Liver (tissue), 9 donors: Measurements from ENCODE around the gene MAGEA12. TPM values are rescaled to one million over a fixed set of nuclear protein-coding genes. Genes with fewer than 3 reads are reported as not detected.
"Not testable (repeated sequence)": the region's sequence is repeated elsewhere in the genome, so short reads cannot be mapped to it uniquely, and the experiment has no call there.

ENCODE experiments used
- DNase-seq: peaks from one replicate; pipeline ENCODE4 v3.0.0-alpha.2; 2017; ENCODE audit warnings: low spot score
- H3K27ac ChIP-seq, 2 donors: one replicate each; pipeline ENCODE4 v1.7.0; 2013; ENCODE audit warnings: inconsistent platforms in 2 of 2, low read length in 2 of 2, control low read depth in 1 of 2, low read depth in 1 of 2, mild to moderate bottlenecking in 1 of 2
- H3K27me3 ChIP-seq, 4 donors: one replicate each; pipeline versions ENCODE4 v1.6.1 to v1.7.0; 2013; ENCODE audit warnings: low read length in 3 of 4, inconsistent platforms in 1 of 4, mild to moderate bottlenecking in 1 of 4, moderate library complexity in 1 of 4; ENCODE audit not compliant: control insufficient read depth in 4 of 4, insufficient read depth in 4 of 4
- H3K36me3 ChIP-seq, 4 donors: one replicate each; pipeline versions ENCODE4 v1.6.1 to v1.7.0; 2013; ENCODE audit warnings: low read length in 3 of 4, mild to moderate bottlenecking in 3 of 4, low read depth in 1 of 4, moderate library complexity in 1 of 4; ENCODE audit not compliant: control insufficient read depth in 4 of 4, insufficient read depth in 3 of 4
- H3K4me1 ChIP-seq, 4 donors: one replicate each; pipeline versions ENCODE4 v1.6.1 to v1.7.0; 2013; ENCODE audit warnings: low read length in 3 of 4, mild to moderate bottlenecking in 3 of 4, moderate library complexity in 1 of 4; ENCODE audit not compliant: control insufficient read depth in 4 of 4, insufficient read depth in 4 of 4
- H3K4me3 ChIP-seq, 3 donors: one replicate each; pipeline versions ENCODE4 v1.6.1 to v1.7.0; 2013; ENCODE audit warnings: low read length in 3 of 3, control low read depth in 1 of 3, low read depth in 1 of 3, mild to moderate bottlenecking in 1 of 3
- H3K9ac ChIP-seq, 2 donors: one replicate each; pipeline ENCODE4 v1.7.0; 2013; ENCODE audit warnings: low read length in 2 of 2, mild to moderate bottlenecking in 2 of 2, moderate library complexity in 2 of 2, control low read depth in 1 of 2, low read depth in 1 of 2
- H3K9me3 ChIP-seq, 4 donors: one replicate each; pipeline versions ENCODE4 v1.6.1 to v1.7.0; 2013; ENCODE audit warnings: low read length in 3 of 4; ENCODE audit not compliant: control insufficient read depth in 4 of 4
- ATF3 ChIP-seq: IDR thresholded peaks from 2 replicates; pipeline ENCODE4 v1.6.1; 2016; ENCODE audit warnings: antibody characterized with exemption
- EGR1 ChIP-seq, 2 donors: IDR thresholded peaks; 2 replicates each; pipeline ENCODE4 v1.6.1; 2016 to 2018; ENCODE audit warnings: antibody characterized with exemption in 2 of 2, low read depth in 2 of 2
- FOXA1 ChIP-seq: IDR thresholded peaks from 2 replicates; pipeline ENCODE4 v1.6.1; 2016; ENCODE audit warnings: antibody characterized with exemption
- FOXA2 ChIP-seq: IDR thresholded peaks from 2 replicates; pipeline ENCODE4 v1.6.1; 2016; ENCODE audit warnings: antibody characterized with exemption
- GABPA ChIP-seq, 2 donors: IDR thresholded peaks in 1 of 2; conservative IDR thresholded peaks in 1 of 2; 2 replicates each; pipeline ENCODE4 v1.6.1; 2016; ENCODE audit warnings: antibody characterized with exemption in 2 of 2, mild to moderate bottlenecking in 1 of 2, moderate library complexity in 1 of 2
- HNF4A ChIP-seq, 2 donors: conservative IDR thresholded peaks; 2 replicates each; pipeline ENCODE4 v1.6.1; 2016; ENCODE audit warnings: antibody characterized with exemption in 2 of 2, mild to moderate bottlenecking in 2 of 2
- JUND ChIP-seq, 2 donors: IDR thresholded peaks; 2 replicates each; pipeline ENCODE4 v1.6.1; 2016; ENCODE audit warnings: antibody characterized with exemption in 2 of 2
- NR2F2 ChIP-seq: IDR thresholded peaks from 2 replicates; pipeline ENCODE4 v1.6.1; 2016; ENCODE audit warnings: antibody characterized with exemption
- RAD21 ChIP-seq, 2 donors: IDR thresholded peaks; 2 replicates each; pipeline ENCODE4 v1.6.1; 2016; ENCODE audit warnings: antibody characterized with exemption in 2 of 2, mild to moderate bottlenecking in 2 of 2
- RXRA ChIP-seq, 2 donors: IDR thresholded peaks; 2 replicates each; pipeline ENCODE4 v1.6.1; 2017 to 2018; ENCODE audit warnings: antibody characterized with exemption in 2 of 2, mild to moderate bottlenecking in 1 of 2
- WGBS: extraction: QIAGEN DNeasy Blood & Tissue Kit; methylation state at CpG from one replicate; pipeline ENCODE4 v1.1.7; 2013; 5-methylcytosine and 5-hydroxymethylcytosine counted together
- polyA plus RNA-seq, 2 donors: library from polyadenylated mRNA; stranded (reverse) in 1 of 2; unstranded in 1 of 2; fragments of 200-250 nt in 1 of 2; fragments of >200 nt in 1 of 2; fragmentation: Nextera tagmentation in 1 of 2; extraction: Ambion mirVana in 1 of 2; gene quantifications; one replicate each; pipeline versions ENCODE4 v1.2.1 to v1.2.3, GENCODE V29; 2013 to 2015
- total RNA-seq, 2 donors: library from RNA; depleted of rRNA; stranded (reverse); fragments of >200 nt; gene quantifications; one replicate each; pipeline ENCODE4 v1.2.3, GENCODE V29; 2014
- TF ChIP-seq, protein P1 (sequence below): fragments of 150-350 bp; IDR thresholded peaks from 2 replicates; pipeline ENCODE4 v1.5.1; 2017; ENCODE audit warnings: improper control_type of control experiment, low read depth, low read length; ENCODE audit not compliant: missing input control
- TF ChIP-seq, protein P2 (sequence below): IDR thresholded peaks from 2 replicates; pipeline ENCODE4 v1.6.1; 2016; ENCODE audit warnings: antibody characterized with exemption
- TF ChIP-seq, protein P3 (sequence below): IDR thresholded peaks from 2 replicates; pipeline ENCODE4 v1.6.1; 2016; ENCODE audit warnings: antibody characterized with exemption
- donor health status: healthy.
- donor health status: healthy.
- donor health status: healthy.
- donor health status: healthy.
- donor health status: healthy.

Gene MAGEA12
- total and polyA plus RNA-seq, 4 donors = not detected

DNA sequence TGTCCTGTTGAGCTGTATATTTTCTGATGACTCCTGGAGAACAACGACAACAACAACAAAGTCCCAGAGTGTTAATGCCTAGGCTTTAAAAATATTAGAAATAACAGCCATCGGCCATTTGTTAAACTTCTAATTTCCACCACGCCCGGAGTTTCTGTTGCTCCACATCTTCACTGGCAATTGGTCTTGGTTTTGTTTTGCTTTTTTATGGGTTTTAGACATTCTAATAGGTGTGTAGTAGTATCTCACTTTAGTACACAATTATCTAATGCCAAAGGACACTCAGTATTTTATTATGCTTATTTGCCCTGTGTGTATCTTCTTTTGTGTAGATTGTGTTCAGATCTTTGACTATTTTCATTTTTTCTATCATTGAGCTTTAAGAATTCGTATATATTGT lies 5.0 kb downstream of the MAGEA12 start:
- 90% methylated on average over 5 of the region's 5 CpGs for WGBS
- Histone ChIP-seq H3K9me3 (no peaks in the 10 kb centered on the region), H3K9ac (no peak overlapping the region), H3K27ac (no peak overlapping the region), H3K36me3 (no peaks in the 10 kb centered on the region), H3K27me3 (no peaks in the 10 kb centered on the region), H3K4me1 (no peaks in the 10 kb centered on the region), H3K4me3 (no peak overlapping the region)
- no peak for TF ChIP-seq NR2F2
- no peak for TF ChIP-seq ATF3
- TF ChIP-seq RXRA (IDR thresholded peaks at IDR 0.05) = no peak
- TF ChIP-seq, protein P1, sequence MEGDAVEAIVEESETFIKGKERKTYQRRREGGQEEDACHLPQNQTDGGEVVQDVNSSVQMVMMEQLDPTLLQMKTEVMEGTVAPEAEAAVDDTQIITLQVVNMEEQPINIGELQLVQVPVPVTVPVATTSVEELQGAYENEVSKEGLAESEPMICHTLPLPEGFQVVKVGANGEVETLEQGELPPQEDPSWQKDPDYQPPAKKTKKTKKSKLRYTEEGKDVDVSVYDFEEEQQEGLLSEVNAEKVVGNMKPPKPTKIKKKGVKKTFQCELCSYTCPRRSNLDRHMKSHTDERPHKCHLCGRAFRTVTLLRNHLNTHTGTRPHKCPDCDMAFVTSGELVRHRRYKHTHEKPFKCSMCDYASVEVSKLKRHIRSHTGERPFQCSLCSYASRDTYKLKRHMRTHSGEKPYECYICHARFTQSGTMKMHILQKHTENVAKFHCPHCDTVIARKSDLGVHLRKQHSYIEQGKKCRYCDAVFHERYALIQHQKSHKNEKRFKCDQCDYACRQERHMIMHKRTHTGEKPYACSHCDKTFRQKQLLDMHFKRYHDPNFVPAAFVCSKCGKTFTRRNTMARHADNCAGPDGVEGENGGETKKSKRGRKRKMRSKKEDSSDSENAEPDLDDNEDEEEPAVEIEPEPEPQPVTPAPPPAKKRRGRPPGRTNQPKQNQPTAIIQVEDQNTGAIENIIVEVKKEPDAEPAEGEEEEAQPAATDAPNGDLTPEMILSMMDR = no peak
- no peak for TF ChIP-seq JUND (IDR thresholded peaks at IDR 0.05)
- TF ChIP-seq FOXA2 = no peak
- no peak for TF ChIP-seq HNF4A (conservative IDR thresholded peaks at IDR 0.05)
- no peak for TF ChIP-seq RAD21 (IDR thresholded peaks at IDR 0.05)
- no peak for TF ChIP-seq EGR1 (IDR thresholded peaks at IDR 0.05; ENCODE audit: low read depth in 2 of 2)
- TF ChIP-seq GABPA (IDR thresholded peaks at IDR 0.05 in 1 of 2, conservative IDR thresholded peaks at IDR 0.05 in 1 of 2) = no peak
- no peak for TF ChIP-seq FOXA1
- TF ChIP-seq, protein P2, sequence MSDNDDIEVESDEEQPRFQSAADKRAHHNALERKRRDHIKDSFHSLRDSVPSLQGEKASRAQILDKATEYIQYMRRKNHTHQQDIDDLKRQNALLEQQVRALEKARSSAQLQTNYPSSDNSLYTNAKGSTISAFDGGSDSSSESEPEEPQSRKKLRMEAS = no peak
- TF ChIP-seq, protein P3, sequence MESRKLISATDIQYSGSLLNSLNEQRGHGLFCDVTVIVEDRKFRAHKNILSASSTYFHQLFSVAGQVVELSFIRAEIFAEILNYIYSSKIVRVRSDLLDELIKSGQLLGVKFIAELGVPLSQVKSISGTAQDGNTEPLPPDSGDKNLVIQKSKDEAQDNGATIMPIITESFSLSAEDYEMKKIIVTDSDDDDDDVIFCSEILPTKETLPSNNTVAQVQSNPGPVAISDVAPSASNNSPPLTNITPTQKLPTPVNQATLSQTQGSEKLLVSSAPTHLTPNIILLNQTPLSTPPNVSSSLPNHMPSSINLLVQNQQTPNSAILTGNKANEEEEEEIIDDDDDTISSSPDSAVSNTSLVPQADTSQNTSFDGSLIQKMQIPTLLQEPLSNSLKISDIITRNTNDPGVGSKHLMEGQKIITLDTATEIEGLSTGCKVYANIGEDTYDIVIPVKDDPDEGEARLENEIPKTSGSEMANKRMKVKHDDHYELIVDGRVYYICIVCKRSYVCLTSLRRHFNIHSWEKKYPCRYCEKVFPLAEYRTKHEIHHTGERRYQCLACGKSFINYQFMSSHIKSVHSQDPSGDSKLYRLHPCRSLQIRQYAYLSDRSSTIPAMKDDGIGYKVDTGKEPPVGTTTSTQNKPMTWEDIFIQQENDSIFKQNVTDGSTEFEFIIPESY = no peak
- no peak for DNase-seq

DNA sequence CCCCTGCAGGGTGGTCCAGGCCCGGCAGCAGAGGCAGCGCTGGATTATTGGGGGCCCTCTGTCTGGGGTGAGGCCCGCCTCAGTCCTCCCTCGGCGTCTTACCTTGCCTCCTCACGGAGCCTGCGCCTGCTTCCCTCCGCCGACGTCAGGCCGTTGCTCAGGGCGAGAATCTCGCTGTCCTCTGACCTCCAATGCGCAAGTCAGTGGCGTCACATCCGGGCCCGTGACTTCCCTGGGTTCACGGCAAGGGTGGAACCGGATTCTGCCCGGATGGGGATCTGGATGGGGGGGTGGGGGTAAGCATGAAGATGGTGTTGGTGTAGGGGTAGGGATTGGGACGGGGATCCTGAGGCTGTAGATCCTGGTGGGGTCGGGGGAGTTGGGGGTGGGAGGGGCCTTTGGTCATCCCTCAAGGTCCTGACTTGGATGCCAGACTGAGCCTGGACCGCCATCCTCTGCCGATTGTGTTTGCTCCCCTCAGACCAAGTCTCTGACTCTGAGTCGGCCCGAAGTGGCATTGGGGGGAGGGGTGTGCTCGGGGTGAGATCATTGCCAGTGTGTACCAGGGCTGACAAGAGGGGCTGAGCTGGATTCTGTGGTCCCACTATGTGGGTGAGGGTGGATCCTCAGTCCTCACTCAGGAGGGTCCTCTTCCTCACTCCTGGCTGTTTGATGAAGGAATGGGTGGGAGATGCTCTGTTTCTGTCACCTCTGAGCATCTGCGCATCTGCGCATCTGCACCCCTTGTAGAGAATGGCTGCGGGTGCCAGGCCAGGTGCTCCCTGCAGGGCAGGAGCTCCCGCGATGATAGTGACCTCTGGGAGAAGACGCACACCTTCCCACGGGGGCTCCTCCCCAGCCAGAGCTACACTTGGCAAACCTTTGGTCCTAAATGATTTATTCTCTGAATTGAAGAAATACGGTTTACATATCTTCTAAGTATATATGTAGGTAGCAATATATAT lies 20.4 kb downstream of the MAGEA12 start, which contains the start of gene MAGEA2:
Gene MAGEA2 (minus strand): TSS at position 157 of the 965 bp plus-strand sequence. CDS start 2,479 bp downstream, outside the sequence.
- not testable (repeated sequence) for H3K4me3 ChIP-seq, H3K27me3 ChIP-seq, DNase-seq, H3K4me1 ChIP-seq, H3K36me3 ChIP-seq, H3K9me3 ChIP-seq, H3K27ac ChIP-seq, H3K9ac ChIP-seq
- no CpG with 5 or more reads among the region's 35 CpGs for WGBS

DNA sequence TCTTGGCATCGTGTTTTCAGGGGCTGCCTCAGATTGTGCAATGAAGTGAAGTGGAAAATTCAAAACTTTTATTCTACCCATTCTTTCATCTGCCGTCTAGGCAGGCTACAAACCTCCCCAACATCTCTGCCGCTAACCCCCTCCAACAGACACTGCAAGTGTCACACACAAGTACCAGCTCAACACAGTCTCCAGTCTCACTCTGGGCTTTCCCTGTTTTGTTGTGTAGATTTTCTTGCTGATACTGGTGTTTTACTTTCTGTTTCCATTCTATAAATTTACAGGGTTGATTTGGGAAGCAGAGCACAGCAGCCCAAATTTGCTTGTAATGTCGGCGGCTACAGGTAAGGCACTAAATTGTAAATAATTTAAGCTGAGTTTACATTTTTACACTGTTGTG lies 21.3 kb downstream of the MAGEA12 start:
- not testable (repeated sequence) for DNase-seq, H3K9ac ChIP-seq
- no CpG with 5 or more reads among the region's 5 CpGs for WGBS

GRCh38 chrX:152758918-152759317 lies 25.4 kb downstream of the MAGEA12 start, which contains the start of gene CSAG3:
Gene CSAG3, plus strand, starts transcription at chrX:152759218.
- not testable (repeated sequence) for H3K9ac ChIP-seq, H3K36me3 ChIP-seq, DNase-seq, H3K4me3 ChIP-seq, H3K27me3 ChIP-seq, H3K27ac ChIP-seq, H3K9me3 ChIP-seq, H3K4me1 ChIP-seq
- no CpG with 5 or more reads among the region's 2 CpGs for WGBS

More for the DNA sequence above, 21.3 kb downstream of the MAGEA12 start:
- H3K36me3 ChIP-seq, H3K4me3 ChIP-seq, H3K9me3 ChIP-seq, H3K27ac ChIP-seq, H3K4me1 ChIP-seq, H3K27me3 ChIP-seq: not testable (repeated sequence)

GRCh38 chrX:152759544-152759943 lies 26.0 kb downstream of the MAGEA12 start:
- not testable (repeated sequence) for DNase-seq, H3K27me3 ChIP-seq, H3K9me3 ChIP-seq, H3K4me3 ChIP-seq, H3K9ac ChIP-seq, H3K27ac ChIP-seq, H3K36me3 ChIP-seq, H3K4me1 ChIP-seq
- WGBS = 89% methylated on average over 3 of the region's 7 CpGs
